HepG2 (cell line): ENCODE measurements around the gene RPLP2.

Experiments
- ELF4 ChIP-seq: sonication (generic); formaldehyde crosslinking; IDR thresholded peaks from 2 replicates; pipeline ENCODE4 v1.5.0; 2020; ENCODE audit warnings: missing genetic modification reagents, mild to moderate bottlenecking, moderate library complexity, borderline replicate concordance
- EZH2 ChIP-seq: conservative IDR thresholded peaks from 2 replicates; pipeline ENCODE4 v1.6.1; 2012; ENCODE audit warnings: mild to moderate bottlenecking, low read depth, low read length, moderate library complexity
- JUN ChIP-seq: sonication (generic); formaldehyde crosslinking; IDR thresholded peaks from 2 replicates; pipeline ENCODE4 v1.4.0; 2020; ENCODE audit warnings: mild to moderate bottlenecking, missing genetic modification reagents
- KDM4B ChIP-seq: sonication (generic); formaldehyde crosslinking; IDR thresholded peaks from 2 replicates; pipeline ENCODE4 v1.4.0; 2020; ENCODE audit warnings: missing genetic modification reagents
- ZNF20 ChIP-seq: sonication (generic); formaldehyde crosslinking; IDR thresholded peaks from 2 replicates; pipeline ENCODE4 v1.4.0; 2020; ENCODE audit warnings: mild to moderate bottlenecking, moderate library complexity, missing genetic modification reagents
- ZSCAN29 ChIP-seq: sonication (generic); formaldehyde crosslinking; conservative IDR thresholded peaks from 2 replicates; pipeline ENCODE4 v1.4.0; 2020; ENCODE audit warnings: mild to moderate bottlenecking, missing genetic modification reagents
- TF ChIP-seq, protein P1 (sequence below): sonication (generic); formaldehyde crosslinking; IDR thresholded peaks from 2 replicates; pipeline ENCODE4 v1.4.0; 2020; ENCODE audit warnings: missing genetic modification reagents

DNA sequence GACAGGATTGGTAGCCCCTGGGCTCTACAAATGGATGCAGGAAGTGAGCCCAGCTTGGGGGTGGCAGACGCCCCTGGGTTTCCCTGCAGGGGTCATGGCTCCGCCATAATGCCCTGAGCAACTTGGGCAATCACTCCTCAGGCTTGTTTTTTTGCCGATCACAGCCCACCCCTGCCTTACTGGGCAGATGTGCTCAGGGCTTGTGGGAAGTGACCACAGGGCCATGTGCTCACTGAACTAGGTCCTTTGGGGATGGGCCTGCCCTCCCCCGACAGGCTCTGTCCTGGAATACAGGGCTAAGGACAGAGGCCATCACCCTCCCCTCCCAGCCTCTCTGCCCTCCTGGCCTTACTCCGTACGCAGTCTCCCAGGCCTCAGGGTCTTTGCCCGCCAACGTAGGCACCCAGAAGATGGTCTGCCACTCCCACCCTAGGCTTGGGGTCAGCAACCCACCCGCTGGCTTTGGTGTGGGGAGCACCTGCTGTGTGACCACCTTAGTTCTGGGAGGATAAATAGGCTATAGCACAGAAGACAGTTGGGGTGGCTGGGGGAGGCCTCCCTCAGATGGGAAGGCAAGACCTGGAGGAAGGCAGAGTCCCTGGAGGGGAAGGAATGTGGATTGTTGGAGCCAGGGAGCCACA lies 3.8 kb downstream of the RPLP2 start:
- TF ChIP-seq ELF4 (CRISPR knock-in tag) (no peak), EZH2 (no peak), ZSCAN29 (CRISPR knock-in tag) (no peak), KDM4B (CRISPR knock-in tag) (no peak), JUN (CRISPR knock-in tag) (no peak), ZNF20 (CRISPR knock-in tag) (no peak)
- TF ChIP-seq, protein P1, sequence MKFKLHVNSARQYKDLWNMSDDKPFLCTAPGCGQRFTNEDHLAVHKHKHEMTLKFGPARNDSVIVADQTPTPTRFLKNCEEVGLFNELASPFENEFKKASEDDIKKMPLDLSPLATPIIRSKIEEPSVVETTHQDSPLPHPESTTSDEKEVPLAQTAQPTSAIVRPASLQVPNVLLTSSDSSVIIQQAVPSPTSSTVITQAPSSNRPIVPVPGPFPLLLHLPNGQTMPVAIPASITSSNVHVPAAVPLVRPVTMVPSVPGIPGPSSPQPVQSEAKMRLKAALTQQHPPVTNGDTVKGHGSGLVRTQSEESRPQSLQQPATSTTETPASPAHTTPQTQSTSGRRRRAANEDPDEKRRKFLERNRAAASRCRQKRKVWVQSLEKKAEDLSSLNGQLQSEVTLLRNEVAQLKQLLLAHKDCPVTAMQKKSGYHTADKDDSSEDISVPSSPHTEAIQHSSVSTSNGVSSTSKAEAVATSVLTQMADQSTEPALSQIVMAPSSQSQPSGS (CRISPR knock-in tag): no peak
